OCI-LY3 (cell line): Measurements from ENCODE around the gene TAGAP.
"Not testable (repeated sequence)": the region's sequence is repeated elsewhere in the genome, so short reads cannot be mapped to it uniquely, and the experiment has no call there.

Source experiments
- EZH2phosphoT487 ChIP-seq: fragments of 200-600 bp; shearing (Covaris generic); IDR thresholded peaks from 2 replicates; pipeline ENCODE4 v1.6.1; 2018; ENCODE audit warnings: antibody characterized with exemption, mixed run types, low read depth
- TF ChIP-seq, protein P1 (sequence below): fragments of 200-600, 300-600 bp; sonication (generic); IDR thresholded peaks from 2 replicates; pipeline ENCODE4 v1.5.1; 2014; ENCODE audit warnings: antibody characterized with exemption, low read length, low read depth

DNA sequence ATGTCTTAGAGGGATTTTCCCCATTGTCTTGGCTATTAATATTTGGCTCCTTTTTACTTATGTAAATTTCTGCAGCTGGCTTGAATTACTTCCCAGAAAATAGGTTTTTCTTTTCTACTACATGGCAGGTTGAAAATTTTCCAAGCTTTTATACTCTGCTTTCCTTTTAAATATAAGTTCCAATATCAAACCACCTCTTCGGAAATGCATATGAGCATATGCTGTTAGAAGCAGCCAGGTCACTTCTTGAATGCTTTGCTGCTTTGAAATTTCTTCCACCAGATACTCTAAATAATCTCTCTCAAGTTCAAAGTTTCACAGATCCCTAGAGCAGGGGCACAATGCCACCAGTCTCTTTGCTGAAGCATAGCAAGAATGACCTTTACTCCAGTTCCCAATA lies 19.6 kb downstream of the TAGAP start:
- TF ChIP-seq, protein P1, sequence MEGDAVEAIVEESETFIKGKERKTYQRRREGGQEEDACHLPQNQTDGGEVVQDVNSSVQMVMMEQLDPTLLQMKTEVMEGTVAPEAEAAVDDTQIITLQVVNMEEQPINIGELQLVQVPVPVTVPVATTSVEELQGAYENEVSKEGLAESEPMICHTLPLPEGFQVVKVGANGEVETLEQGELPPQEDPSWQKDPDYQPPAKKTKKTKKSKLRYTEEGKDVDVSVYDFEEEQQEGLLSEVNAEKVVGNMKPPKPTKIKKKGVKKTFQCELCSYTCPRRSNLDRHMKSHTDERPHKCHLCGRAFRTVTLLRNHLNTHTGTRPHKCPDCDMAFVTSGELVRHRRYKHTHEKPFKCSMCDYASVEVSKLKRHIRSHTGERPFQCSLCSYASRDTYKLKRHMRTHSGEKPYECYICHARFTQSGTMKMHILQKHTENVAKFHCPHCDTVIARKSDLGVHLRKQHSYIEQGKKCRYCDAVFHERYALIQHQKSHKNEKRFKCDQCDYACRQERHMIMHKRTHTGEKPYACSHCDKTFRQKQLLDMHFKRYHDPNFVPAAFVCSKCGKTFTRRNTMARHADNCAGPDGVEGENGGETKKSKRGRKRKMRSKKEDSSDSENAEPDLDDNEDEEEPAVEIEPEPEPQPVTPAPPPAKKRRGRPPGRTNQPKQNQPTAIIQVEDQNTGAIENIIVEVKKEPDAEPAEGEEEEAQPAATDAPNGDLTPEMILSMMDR: not testable (repeated sequence)
- not testable (repeated sequence) for TF ChIP-seq EZH2phosphoT487
